HG03520 (cell line): ENCODE results near the gene KCNA1.

ENCODE experiments used
- ATAC-seq: cut with Tn5 transposase; IDR thresholded peaks from one replicate; pipeline ENCODE4 v1.9.1; 2021; ENCODE audit warnings: mild to moderate bottlenecking, moderate library complexity; ENCODE audit not compliant: unreplicated experiment

The KCNA1 gene

GRCh38 chr12:4958697-4959375, 49.1 kb downstream of the KCNA1 start:
- no peak for ATAC-seq

- no peak for ATAC-seq
Observed at GRCh38 chr12:4959381-4959780, 49.7 kb downstream of the KCNA1 start.

GRCh38 chr12:4960030-4960429, 50.3 kb downstream of the KCNA1 start:
- no peak for ATAC-seq

GRCh38 chr12:4960547-4960946, 50.8 kb downstream of the KCNA1 start:
- no peak for ATAC-seq

- no peak for ATAC-seq
Observed at GRCh38 chr12:4961311-4961710, 51.6 kb downstream of the KCNA1 start.

GRCh38 chr12:4962539-4963486, 53.1 kb downstream of the KCNA1 start:
- no peak for ATAC-seq
